Tibial nerve (tissue), 3 donors: ENCODE measurements around the gene RTN1.

Experiments
- POLR2A ChIP-seq, 2 donors: fragments of 450-650 bp; IDR thresholded peaks; one replicate each; pipeline ENCODE4 v1.6.1; 2017; ENCODE audit warnings: antibody characterized with exemption in 2 of 2, mild to moderate bottlenecking in 2 of 2, moderate library complexity in 2 of 2
- TF ChIP-seq, protein P1 (sequence below), 5 experiments: fragments of 200-600 bp in 3 of 5; fragments of 450-650 bp in 2 of 5; sonication (generic) in 3 of 5; IDR thresholded peaks; one replicate each; pipeline ENCODE4 v1.5.1; 2016 to 2019; ENCODE audit warnings: antibody characterized with exemption in 5 of 5, mild to moderate bottlenecking in 3 of 5, moderate library complexity in 2 of 5

DNA sequence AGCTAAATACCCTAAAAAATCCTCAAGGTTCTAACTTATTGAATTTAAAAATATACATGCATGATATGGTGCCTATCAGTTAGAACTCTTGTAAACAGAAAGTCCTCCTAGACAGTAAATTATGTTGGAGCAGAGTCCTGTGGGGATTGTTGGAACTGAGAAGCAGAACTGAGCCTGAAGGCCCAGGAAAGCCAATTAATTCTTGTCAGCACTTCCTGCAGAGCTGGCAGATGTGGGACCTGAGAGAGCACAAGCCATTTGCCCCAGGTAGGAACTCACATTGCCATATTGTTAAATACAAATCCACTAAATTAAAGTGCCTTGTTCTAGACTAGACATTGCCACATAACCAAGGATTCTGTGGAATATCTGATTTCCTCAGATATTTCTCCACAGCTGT lies 117.1 kb downstream of the RTN1 start:
- TF ChIP-seq, protein P1, sequence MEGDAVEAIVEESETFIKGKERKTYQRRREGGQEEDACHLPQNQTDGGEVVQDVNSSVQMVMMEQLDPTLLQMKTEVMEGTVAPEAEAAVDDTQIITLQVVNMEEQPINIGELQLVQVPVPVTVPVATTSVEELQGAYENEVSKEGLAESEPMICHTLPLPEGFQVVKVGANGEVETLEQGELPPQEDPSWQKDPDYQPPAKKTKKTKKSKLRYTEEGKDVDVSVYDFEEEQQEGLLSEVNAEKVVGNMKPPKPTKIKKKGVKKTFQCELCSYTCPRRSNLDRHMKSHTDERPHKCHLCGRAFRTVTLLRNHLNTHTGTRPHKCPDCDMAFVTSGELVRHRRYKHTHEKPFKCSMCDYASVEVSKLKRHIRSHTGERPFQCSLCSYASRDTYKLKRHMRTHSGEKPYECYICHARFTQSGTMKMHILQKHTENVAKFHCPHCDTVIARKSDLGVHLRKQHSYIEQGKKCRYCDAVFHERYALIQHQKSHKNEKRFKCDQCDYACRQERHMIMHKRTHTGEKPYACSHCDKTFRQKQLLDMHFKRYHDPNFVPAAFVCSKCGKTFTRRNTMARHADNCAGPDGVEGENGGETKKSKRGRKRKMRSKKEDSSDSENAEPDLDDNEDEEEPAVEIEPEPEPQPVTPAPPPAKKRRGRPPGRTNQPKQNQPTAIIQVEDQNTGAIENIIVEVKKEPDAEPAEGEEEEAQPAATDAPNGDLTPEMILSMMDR (IDR thresholded peaks at IDR 0.05): no peak
- no peak for TF ChIP-seq POLR2A (IDR thresholded peaks at IDR 0.05)
